A549 treated with dexamethasone at 1 μM for 4 hours (cell line): Measurements from ENCODE around the gene TGFBR1. TPM values are rescaled to one million over a fixed set of nuclear protein-coding genes. Genes with fewer than 3 reads are reported as not detected.

Experiments
- total RNA-seq: library from RNA; stranded (reverse); fragments of 200-300 nt; extraction: Qiagen RNA extraction; gene quantifications from 5 replicates; pipeline ENCODE4 v1.2.3, GENCODE V29; 2022

TGFBR1 gene
- total RNA-seq = 50.6 to 105 TPM (median 90.6 TPM) in 5 replicates

DNA sequence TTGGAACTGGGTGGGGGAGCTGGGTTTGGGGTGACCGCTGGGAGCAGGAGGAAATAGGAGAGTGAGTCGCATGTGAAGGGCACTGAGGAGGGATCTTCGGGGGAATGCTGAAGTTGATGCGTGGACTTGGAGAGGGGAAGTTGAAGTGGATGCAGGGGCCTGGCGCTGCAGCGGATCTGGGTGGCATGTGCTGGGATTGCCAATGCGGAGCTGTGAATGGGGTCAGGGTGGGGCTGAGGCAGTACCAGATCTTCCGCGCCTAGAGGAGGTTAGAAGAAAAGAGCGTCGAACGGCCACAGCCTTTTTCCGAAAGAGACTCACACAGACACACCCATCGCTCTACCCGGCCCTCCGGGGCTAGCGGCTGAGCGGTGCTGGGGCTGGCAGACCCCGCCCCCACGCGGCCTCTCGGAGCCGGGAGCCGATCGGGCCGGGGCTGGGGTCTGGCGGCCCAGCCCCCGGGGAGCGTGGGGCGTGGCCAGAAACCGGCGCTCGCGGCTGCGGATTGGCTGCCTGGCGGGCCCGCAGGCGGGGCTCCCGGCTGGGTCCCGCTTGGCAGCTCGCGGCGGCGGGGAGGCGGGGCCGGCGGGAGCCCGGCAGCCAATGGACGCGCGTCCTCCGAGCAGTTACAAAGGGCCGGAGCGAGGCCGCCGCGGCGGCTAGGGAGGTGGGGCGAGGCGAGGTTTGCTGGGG is at the start of gene TGFBR1:
Gene TGFBR1 (plus strand): TSS at position 655 of the 693 bp plus-strand sequence. CDS start 93 bp downstream, outside the sequence.

Other genes starting within 250 kb of the TGFBR1 start
- 0.49 to 0.88 TPM (median 0.59 TPM) in 5 replicates for gene COL15A1, start 161.2 kb upstream of the TGFBR1 start, total RNA-seq
- gene ALG2, start 116.8 kb downstream of the TGFBR1 start, total RNA-seq = 43.5 to 52.3 TPM (median 50.7 TPM) in 5 replicates
- 295 to 331 TPM (median 298 TPM) in 5 replicates for gene SEC61B, start 117.2 kb downstream of the TGFBR1 start, total RNA-seq